ENCODE data around the gene IMPG1. TPM values are rescaled to one million over a fixed set of nuclear protein-coding genes. Genes with fewer than 3 reads are reported as not detected.
"Not testable (repeated sequence)": the region's sequence is repeated elsewhere in the genome, so short reads cannot be mapped to it uniquely, and the experiment has no call there.

Gene IMPG1
- total RNA-seq, 1 donor from 2014 or later = not detected

DNA sequence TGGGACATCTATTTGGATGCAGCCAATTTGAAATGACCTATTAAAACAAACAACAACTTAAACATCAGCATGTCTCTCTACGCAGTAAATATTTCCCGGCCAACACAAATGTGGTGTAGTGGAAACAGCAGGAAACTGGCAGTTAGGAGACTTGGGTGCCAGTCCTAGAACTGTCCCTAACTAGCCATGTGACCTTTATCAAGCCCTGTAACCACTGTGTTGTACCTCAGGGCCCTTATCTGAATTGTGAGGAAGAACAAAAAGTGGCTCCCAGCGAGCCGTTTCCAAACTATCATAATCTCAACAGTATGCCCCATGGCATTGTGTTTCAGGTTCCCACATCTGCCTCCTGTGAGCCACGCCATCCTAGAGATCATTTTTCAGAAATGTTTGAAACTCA lies 124.5 kb downstream of the IMPG1 start:
- DNase-seq (ENCODE audit: low read depth in 2 of 2) = no peak

GRCh38 chr6:75946146-75946831 lies 126.2 kb downstream of the IMPG1 start:
- no peak for DNase-seq (ENCODE audit: low read depth in 2 of 2)

DNA sequence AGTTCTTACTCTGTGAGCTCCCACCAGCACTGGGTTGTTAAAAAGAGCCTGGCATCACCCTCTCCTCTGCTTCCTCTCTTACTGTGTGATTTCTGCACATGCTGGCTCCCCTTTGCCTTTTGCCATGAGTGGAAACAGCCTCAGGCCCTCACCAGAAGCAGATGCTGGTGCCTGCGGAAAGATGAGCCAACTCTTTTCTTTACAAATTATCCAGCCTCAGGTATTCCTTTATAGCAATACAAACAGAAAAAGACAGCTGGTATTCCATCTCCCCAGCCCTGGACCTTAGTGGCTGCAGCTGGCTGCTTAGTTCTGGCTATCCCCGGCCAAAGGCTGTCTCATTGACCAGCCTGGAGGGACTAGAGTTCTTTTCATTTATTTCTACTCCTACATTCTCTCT lies 129.1 kb downstream of the IMPG1 start:
- no peak for DNase-seq (ENCODE audit: low read depth in 2 of 2)

- DNase-seq (ENCODE audit: low read depth in 2 of 2) = no peak
Measured at GRCh38 chr6:75941509-75941908, 131.0 kb downstream of the IMPG1 start.

DNA sequence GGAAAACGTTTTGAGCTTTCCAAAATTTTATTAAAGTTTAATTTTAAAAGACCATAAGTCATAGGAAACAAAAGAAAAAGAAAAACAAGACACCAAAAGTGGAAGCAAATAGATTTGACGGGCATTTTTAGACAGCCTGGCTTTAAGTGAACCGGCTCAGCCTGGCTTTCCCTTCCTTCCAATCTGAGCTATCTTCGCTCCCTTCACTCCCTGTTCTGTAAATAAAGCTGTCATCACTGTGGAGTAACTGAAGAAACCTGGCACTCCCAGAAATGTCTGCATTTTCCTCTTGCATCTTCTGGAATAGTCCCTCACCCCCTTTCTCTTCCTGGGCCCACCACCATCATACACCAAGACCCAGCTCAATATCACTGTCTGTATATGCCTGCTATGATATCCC lies 131.9 kb downstream of the IMPG1 start:
- no peak for DNase-seq (ENCODE audit: low read depth in 2 of 2)

- DNase-seq (ENCODE audit: low read depth in 2 of 2) = no peak
Measured at GRCh38 chr6:75937846-75938245, 134.6 kb downstream of the IMPG1 start.

DNA sequence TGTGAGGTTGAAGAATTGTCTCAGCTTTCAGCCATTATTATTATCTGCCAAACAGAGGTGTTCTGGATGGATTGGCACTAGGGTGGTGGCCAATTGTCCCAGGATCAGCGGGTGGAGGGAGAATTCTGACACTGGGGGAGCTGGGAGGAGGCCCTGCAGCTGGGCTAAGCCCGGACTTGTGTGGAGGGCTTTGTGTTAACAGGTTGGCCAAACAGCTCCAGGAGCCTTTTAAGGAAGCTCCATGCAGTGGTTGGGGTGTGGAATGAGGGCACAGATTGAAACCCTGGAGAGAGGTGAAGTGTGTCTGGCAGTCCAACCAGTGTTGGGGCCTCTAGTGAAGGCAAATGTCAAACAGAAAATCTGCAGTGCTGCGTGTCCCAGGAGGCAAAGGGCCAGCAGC lies 135.8 kb downstream of the IMPG1 start:
- no peak for DNase-seq (ENCODE audit: low read depth in 2 of 2)

DNA sequence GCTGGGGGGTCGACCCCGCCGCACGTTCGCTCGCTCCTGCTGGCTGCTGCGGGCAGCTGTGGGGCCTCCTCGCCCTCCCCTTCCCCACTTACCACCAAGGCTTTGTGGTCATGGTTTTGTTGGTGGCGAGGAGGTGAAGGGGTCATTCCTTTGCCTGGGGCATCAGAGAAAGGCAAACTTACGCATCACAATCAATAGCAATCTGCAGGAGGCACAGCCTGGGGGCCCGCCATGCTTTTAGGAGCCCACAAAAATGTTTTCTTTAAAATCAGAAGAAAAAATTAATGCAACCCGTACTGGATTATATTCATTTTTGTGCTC lies 137.0 kb downstream of the IMPG1 start:
- DNase-seq (ENCODE audit: low read depth in 2 of 2) = no peak

DNA sequence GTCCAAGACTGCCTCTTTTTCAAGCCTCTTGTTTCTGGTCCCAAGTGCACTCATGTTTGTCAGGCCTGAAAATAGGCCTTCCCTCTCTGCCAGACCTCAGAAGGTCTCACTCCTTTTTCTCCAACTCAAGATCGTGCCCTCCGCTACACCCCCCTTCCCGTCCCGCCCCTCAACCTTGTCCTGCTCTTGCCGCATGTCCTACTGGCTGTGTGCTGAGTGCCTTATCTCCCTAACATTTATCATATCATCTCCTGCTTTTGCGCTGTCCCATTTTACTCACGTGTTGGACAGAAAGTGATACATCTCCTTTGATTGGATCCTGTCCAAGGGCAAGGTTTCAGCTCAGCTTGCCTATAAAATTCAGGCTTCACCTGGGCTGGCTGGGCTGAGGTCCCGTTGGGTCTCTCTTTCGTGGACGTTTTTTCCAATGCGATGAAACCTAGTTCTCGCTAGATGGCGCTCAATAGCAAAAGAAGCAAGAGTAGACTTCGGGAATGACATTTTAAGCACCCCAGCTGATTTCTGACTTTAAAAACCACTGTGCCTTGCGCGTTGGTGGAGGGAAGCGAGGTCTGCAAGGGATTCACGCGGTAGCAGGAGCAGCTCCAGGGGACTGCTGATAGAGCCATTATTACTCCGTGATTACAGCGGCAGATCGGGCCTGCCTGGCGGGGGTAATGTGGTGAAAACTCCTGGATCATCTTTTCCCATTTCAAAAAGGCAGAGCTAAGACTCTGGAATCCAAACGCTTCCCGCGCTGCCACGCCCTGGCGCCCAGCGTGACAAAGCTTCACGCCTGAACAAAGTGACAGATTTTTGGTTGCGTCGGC lies 137.6 kb downstream of the IMPG1 start:
- DNase-seq (ENCODE audit: low read depth in 2 of 2) = peak; percentile 51 to 71

GRCh38 chr6:75933387-75933975 lies 139.0 kb downstream of the IMPG1 start:
- DNase-seq (ENCODE audit: low read depth in 2 of 2) = no peak

GRCh38 chr6:75932067-75932466 lies 140.4 kb downstream of the IMPG1 start:
- DNase-seq (ENCODE audit: low read depth in 2 of 2) = peak; percentile 17 to 41

GRCh38 chr6:75931011-75931680 lies 141.3 kb downstream of the IMPG1 start:
- DNase-seq (ENCODE audit: low read depth in 2 of 2) = no peak

GRCh38 chr6:75926293-75927168 lies 145.9 kb downstream of the IMPG1 start:
- DNase-seq (ENCODE audit: low read depth in 2 of 2) = no peak

DNA sequence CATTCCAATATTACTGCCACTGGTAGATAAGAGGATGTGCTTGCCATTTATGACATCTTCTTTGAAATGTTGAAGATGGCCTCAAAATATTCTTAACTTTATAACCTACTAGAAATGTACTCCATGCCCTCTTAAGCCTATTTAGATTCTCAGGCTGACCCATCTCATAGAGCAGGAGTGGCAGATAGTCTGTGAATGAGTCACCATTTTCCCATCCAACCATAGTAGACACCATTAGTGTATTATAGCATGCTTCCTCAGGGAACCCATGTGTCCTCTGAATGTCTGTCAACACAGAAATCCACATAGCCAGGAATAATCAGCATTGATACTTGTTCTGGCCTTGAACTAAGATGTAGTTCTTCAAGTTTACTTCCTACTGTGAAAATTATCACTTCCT lies 150.2 kb downstream of the IMPG1 start:
- DNase-seq (ENCODE audit: low read depth in 2 of 2) = peak in 1 of 2 donors; percentile 14

DNA sequence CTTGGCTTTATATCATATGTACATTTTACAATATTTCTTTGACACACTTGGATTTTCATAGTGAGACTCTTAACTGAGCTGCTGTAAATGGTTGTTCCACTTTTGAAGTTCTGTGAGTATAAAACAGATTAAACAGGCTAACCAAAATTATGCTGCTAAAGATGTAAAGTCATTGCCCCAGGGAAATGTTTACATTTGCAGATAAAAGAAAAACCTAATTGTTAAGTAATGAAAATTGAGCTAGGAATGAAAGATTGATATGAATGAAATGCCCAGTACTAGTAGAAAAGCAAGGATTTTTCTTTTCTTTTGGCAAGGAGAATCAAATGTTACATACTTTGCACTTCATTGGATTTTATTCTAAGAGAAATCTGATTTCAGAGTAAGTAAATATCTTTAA lies 159.4 kb downstream of the IMPG1 start:
- no peak for DNase-seq (ENCODE audit: low read depth in 2 of 2)

GRCh38 chr6:75907444-75907843 lies 165.0 kb downstream of the IMPG1 start:
- DNase-seq (ENCODE audit: low read depth in 2 of 2) = no peak

DNA sequence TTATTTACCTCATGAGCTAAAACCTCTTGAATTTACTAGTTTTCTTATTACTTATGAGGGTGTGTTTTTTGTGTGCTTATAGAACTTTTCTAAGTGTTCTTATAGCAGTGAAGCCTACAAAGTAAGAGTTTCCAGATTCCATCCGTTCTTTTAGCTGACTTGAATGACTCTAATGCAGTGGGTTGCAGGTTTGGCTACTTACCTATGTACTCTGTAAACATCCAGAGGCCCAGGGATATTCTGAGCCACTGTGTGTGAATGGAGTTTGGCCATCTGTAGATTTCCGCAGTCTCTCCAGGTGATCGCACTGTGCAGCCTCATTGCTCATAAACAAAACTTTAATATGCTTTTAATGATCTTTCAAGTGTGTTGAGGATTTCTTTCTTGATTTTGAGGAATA lies 165.6 kb downstream of the IMPG1 start:
- no peak for DNase-seq (ENCODE audit: low read depth in 2 of 2)

DNA sequence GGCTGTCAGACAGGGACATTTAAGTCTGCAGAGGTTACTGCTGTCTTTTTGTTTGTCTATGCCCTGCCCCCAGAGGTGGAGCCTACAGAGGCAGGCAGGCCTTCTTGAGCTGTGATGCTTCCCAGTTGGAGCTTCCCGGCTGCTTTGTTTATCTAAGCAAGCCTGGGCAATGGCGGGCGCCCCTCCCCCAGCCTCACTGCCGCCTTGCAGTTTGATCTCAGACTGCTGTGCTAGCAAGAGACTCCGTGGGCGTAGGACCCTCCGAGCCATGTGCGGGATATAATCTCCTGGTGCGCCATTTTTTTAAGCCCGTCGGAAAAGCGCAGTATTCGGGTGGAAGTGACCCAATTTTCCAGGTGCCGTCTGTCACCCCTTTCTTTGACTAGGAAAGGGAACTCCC lies 167.3 kb downstream of the IMPG1 start:
- not testable (repeated sequence) for DNase-seq (ENCODE audit: low read depth in 2 of 2)

- not testable (repeated sequence) for DNase-seq (ENCODE audit: low read depth in 2 of 2)
Measured at GRCh38 chr6:75900216-75900615, 172.2 kb downstream of the IMPG1 start.

- no peak for DNase-seq (ENCODE audit: low read depth in 2 of 2)
Measured at GRCh38 chr6:75896526-75896925, 175.9 kb downstream of the IMPG1 start.

DNA sequence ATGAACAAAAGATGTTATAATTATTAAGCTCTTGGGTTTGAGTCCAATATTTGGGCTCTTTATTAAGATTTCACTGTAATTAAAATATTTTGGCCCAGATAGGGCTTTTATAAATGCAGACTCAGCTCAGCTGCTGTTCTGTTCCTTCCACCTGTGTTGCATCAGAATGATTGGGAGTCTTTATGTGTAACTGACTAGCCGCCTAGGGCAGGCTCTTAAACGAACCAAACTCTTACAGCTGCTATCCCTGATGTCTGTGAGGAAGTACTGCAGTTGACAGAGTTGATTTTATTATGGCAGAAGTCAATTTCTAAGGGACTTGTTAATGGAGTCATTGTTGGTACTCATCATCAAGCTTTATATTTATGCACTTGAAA lies 178.7 kb downstream of the IMPG1 start:
- DNase-seq (ENCODE audit: low read depth in 2 of 2) = no peak

All from dermis microvascular lymphatic vessel endothelial cell (primary cell).